Keratinocyte (primary cell): ENCODE measurements around the gene IFI35. TPM values are rescaled to one million over a fixed set of nuclear protein-coding genes. Genes with fewer than 3 reads are reported as not detected.
A peak's percentile ranks its signal among the peaks of the same experiment; 100 is the strongest.

ENCODE experiments used
- DNase-seq: peaks from one replicate; pipeline ENCODE4 v3.0.0-alpha.2; 2011; ENCODE audit warnings: low read depth, missing footprints, low spot score
- FAIRE-seq: peaks from 2 replicates; lab custom pipeline; 2011; peaks lifted over from hg19 to GRCh38; lab: Jason Lieb, UNC
- H2AFZ ChIP-seq: 2 replicates; pipeline ENCODE4 v1.6.0; 2012; ENCODE audit warnings: low read length, control low read depth, inconsistent platforms; ENCODE audit not compliant: control insufficient read depth
- H3K27ac ChIP-seq: 2 replicates; pipeline ENCODE4 v1.5.1; 2011; ENCODE audit warnings: low read length; ENCODE audit not compliant: control insufficient read depth, insufficient read depth
- H3K27me3 ChIP-seq: 3 replicates; pipeline ENCODE4 v1.6.0; 2011; ENCODE audit warnings: low read length; ENCODE audit not compliant: control insufficient read depth, insufficient read depth; ENCODE audit errors: extremely low read depth
- H3K36me3 ChIP-seq, 2 experiments: 2 replicates in 1 of 2; 3 replicates in 1 of 2; pipeline ENCODE4 v1.5.1; 2011; ENCODE audit warnings: low read length in 2 of 2, mild to moderate bottlenecking in 1 of 2; ENCODE audit not compliant: control insufficient read depth in 2 of 2, insufficient read depth in 2 of 2; ENCODE audit errors: extremely low read depth in 1 of 2
- H3K4me1 ChIP-seq: 3 replicates; pipeline ENCODE4 v1.5.1; 2011; ENCODE audit warnings: low read length; ENCODE audit not compliant: control insufficient read depth, insufficient read depth; ENCODE audit errors: extremely low read depth
- H3K4me2 ChIP-seq: 3 replicates; pipeline ENCODE4 v1.6.0; 2011; ENCODE audit warnings: low read depth, low read length; ENCODE audit not compliant: control insufficient read depth, insufficient read depth; ENCODE audit errors: extremely low read depth
- H3K4me3 ChIP-seq, 3 experiments: fragments of 200-600 bp in 1 of 3; sonication (generic) in 1 of 3; 2 replicates in 2 of 3; 3 replicates in 1 of 3; pipeline ENCODE4 v1.5.1; 2011 to 2016; ENCODE audit warnings: low read length in 3 of 3, mild to moderate bottlenecking in 3 of 3, control low read depth in 2 of 3, inconsistent platforms in 1 of 3, low read depth in 1 of 3, mixed read lengths in 1 of 3, mixed run types in 1 of 3, moderate library complexity in 1 of 3; ENCODE audit not compliant: control insufficient read depth in 2 of 3, insufficient read depth in 2 of 3; ENCODE audit errors: extremely low read depth in 1 of 3
- H3K79me2 ChIP-seq: 2 replicates; pipeline ENCODE4 v1.6.0; 2012; ENCODE audit warnings: low read length; ENCODE audit not compliant: control insufficient read depth, insufficient read depth
- H3K9ac ChIP-seq: 3 replicates; pipeline ENCODE4 v1.6.0; 2011; ENCODE audit warnings: low read length; ENCODE audit not compliant: control insufficient read depth, insufficient read depth; ENCODE audit errors: extremely low read depth
- H3K9me1 ChIP-seq: 3 replicates; pipeline ENCODE4 v1.6.0; 2011; ENCODE audit warnings: low read length; ENCODE audit not compliant: control insufficient read depth, insufficient read depth; ENCODE audit errors: extremely low read depth
- H3K9me3 ChIP-seq: 2 replicates; pipeline ENCODE4 v1.5.1; 2012; ENCODE audit warnings: low read depth, low read length; ENCODE audit not compliant: control insufficient read depth
- H4K20me1 ChIP-seq: 3 replicates; pipeline ENCODE4 v1.6.0; 2011; ENCODE audit warnings: low read length; ENCODE audit not compliant: control insufficient read depth, insufficient read depth; ENCODE audit errors: extremely low read depth
- EZH2 ChIP-seq: IDR thresholded peaks from one replicate; pipeline ENCODE4 v1.6.1; 2012; ENCODE audit warnings: inconsistent platforms, mild to moderate bottlenecking, low read length, moderate library complexity
- dilution Hi-C: fragments of 300-500 bp; cut with MboI; formaldehyde crosslinking; loops from one replicate; pipeline ENCODE4 v1.7.0; 2020; ENCODE audit warnings: low sequenced_read_pairs; ENCODE audit not compliant: extremely low pct_ligation_motif_present
- polyA plus RNA-seq, 5 experiments: library from polyadenylated mRNA; depleted of rRNA in 3 of 5; stranded (reverse) in 3 of 5; stranded (forward) in 1 of 5; unstranded in 1 of 5; fragments of >200 nt; gene quantifications; 1 replicate in 1 of 5; 2 replicates in 3 of 5; 3 replicates in 1 of 5; pipeline versions ENCODE4 v1.2.1 to v1.2.3, GENCODE V29; 2011 to 2012; ENCODE audit warnings: missing spikeins in 2 of 5, low read depth in 1 of 5, low replicate concordance in 1 of 5
- TF ChIP-seq, protein P1 (sequence below), 3 experiments: IDR thresholded peaks in 1 of 3; conservative IDR thresholded peaks in 1 of 3; optimal IDR thresholded peaks in 1 of 3; 2 replicates in 2 of 3; 3 replicates in 1 of 3; pipeline versions ENCODE3 to v1.5.1; 2011; ENCODE audit warnings: low read length in 3 of 3, mild to moderate bottlenecking in 3 of 3, moderate library complexity in 2 of 3, control low read depth in 1 of 3, inconsistent platforms in 1 of 3; ENCODE audit not compliant: insufficient read depth in 2 of 3; ENCODE audit errors: extremely low read depth in 1 of 3

Gene IFI35
- polyA plus RNA-seq, 1 donor (not counting 4 experiments of a cell fraction or from before 2014, with no cell fraction given), result 27.6 TPM

GRCh38 chr17:43024407-43025289 is 18.1 kb downstream of the IFI35 start, which contains the start of gene RND2:
RND2 (plus strand) TSS chr17:43025231; CDS start chr17:43025348, 117 bp downstream.
- Histone ChIP-seq H3K9me1 (no peaks in the 10 kb centered on the region), H3K27ac (no peak within 1 kb of the TSS), H3K4me3 (peak within 1 kb of the TSS; percentile 42 to 87 (median 70)), H3K27me3 (peaks cover 17% of the 10 kb centered on the region), H4K20me1 (no peaks in the 10 kb centered on the region), H2AFZ (peak within 1 kb of the TSS; percentile 82), H3K4me1 (peaks cover 10% of the 10 kb centered on the region), H3K4me2 (peak within 1 kb of the TSS; percentile 99), H3K79me2 (peaks cover 12% of the 10 kb centered on the region), H3K36me3 (peaks cover 0 to 2% of the 10 kb centered on the region in 2 experiments), H3K9ac (peak within 1 kb of the TSS; percentile 73), H3K9me3 (no peaks in the 10 kb centered on the region)
- dilution Hi-C loops, result no loop called here
- TF ChIP-seq EZH2, result peak; percentile 23
- TF ChIP-seq, protein P1, sequence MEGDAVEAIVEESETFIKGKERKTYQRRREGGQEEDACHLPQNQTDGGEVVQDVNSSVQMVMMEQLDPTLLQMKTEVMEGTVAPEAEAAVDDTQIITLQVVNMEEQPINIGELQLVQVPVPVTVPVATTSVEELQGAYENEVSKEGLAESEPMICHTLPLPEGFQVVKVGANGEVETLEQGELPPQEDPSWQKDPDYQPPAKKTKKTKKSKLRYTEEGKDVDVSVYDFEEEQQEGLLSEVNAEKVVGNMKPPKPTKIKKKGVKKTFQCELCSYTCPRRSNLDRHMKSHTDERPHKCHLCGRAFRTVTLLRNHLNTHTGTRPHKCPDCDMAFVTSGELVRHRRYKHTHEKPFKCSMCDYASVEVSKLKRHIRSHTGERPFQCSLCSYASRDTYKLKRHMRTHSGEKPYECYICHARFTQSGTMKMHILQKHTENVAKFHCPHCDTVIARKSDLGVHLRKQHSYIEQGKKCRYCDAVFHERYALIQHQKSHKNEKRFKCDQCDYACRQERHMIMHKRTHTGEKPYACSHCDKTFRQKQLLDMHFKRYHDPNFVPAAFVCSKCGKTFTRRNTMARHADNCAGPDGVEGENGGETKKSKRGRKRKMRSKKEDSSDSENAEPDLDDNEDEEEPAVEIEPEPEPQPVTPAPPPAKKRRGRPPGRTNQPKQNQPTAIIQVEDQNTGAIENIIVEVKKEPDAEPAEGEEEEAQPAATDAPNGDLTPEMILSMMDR (optimal IDR thresholded peaks at IDR 0.05 in 1 of 3, IDR thresholded peaks at IDR 0.05 in 1 of 3, conservative IDR thresholded peaks at IDR 0.05 in 1 of 3; ENCODE audit: extremely low read depth in 1 of 3, insufficient read depth in 2 of 3, low read length in 3 of 3), result peak; percentile 74 to 83 (median 78)
- peak; percentile 85 for FAIRE-seq
- peak; percentile 63 for DNase-seq

GRCh38 chr17:43025290-43025657 is 18.7 kb downstream of the IFI35 start:
- FAIRE-seq, result no peak
- H3K9me1 ChIP-seq, result no peaks in the 10 kb centered on the region
- H3K4me3 ChIP-seq, result peak overlapping the region in 1 of 3 experiments; percentile 13
- H3K27me3 ChIP-seq, result peaks cover 17% of the 10 kb centered on the region
- no peak for TF ChIP-seq EZH2
- TF ChIP-seq, protein P1 (optimal IDR thresholded peaks at IDR 0.05 in 1 of 3, IDR thresholded peaks at IDR 0.05 in 1 of 3, conservative IDR thresholded peaks at IDR 0.05 in 1 of 3; ENCODE audit: extremely low read depth in 1 of 3, insufficient read depth in 2 of 3, low read length in 3 of 3), result no peak
- dilution Hi-C loops, result no loop called here
- no peak overlapping the region for H3K4me2 ChIP-seq
- H3K36me3 ChIP-seq, result peaks cover 0 to 1% of the 10 kb centered on the region in 2 experiments
- no peak for DNase-seq
- peaks cover 8% of the 10 kb centered on the region for H3K79me2 ChIP-seq
- H3K27ac ChIP-seq, result no peak overlapping the region
- peaks cover 6% of the 10 kb centered on the region for H3K4me1 ChIP-seq
- H3K9ac ChIP-seq, result no peak overlapping the region
- no peak overlapping the region for H2AFZ ChIP-seq
- H3K9me3 ChIP-seq, result no peaks in the 10 kb centered on the region
- no peaks in the 10 kb centered on the region for H4K20me1 ChIP-seq
